ENCODE measurements around the gene SCPEP1. TPM values are rescaled to one million over a fixed set of nuclear protein-coding genes. Genes with fewer than 3 reads are reported as not detected.

SCPEP1 gene
- total and polyA plus RNA-seq, 2 donors from 2014 or later: 64.0 to 130 TPM

- Histone ChIP-seq H3K9ac (ENCODE audit: low read length in 3 of 3) (no peak overlapping the region), H3K9me3 (ENCODE audit: control insufficient read depth in 2 of 3, insufficient read depth in 1 of 3, low read length in 3 of 3) (peaks cover 0 to 3% (median 0%) of the 10 kb centered on the region in 3 donors), H3K27ac (ENCODE audit: low read depth in 2 of 2, low read length in 2 of 2) (peak overlapping the region; percentile 69 to 87), H3K36me3 (ENCODE audit: control insufficient read depth in 2 of 3, insufficient read depth in 3 of 3, low read length in 3 of 3) (no peaks in the 10 kb centered on the region), H3K27me3 (ENCODE audit: control insufficient read depth, insufficient read depth, low read length) (no peaks in the 10 kb centered on the region), H3K4me1 (ENCODE audit: control insufficient read depth in 2 of 3, insufficient read depth in 2 of 3, low read depth in 1 of 3, low read length in 3 of 3) (peaks cover 0 to 13% (median 10%) of the 10 kb centered on the region in 3 donors), H3K4me3 (ENCODE audit: low read length in 3 of 3) (no peak overlapping the region)
- DNase-seq (peak in 3 of 5 donors; percentile 25 to 80 (median 64)), FAIRE-seq (no peak)
- intact Hi-C loops (cut with DNase I): no loop called here
- no peak for TF ChIP-seq CTCF (IDR thresholded peaks at IDR 0.05; ENCODE audit: borderline replicate concordance, extremely low read depth, insufficient read depth)
Observed at GRCh38 chr17:57032343-57032742, 54.4 kb downstream of the SCPEP1 start.

- no peak for TF ChIP-seq CTCF (IDR thresholded peaks at IDR 0.05; ENCODE audit: borderline replicate concordance, extremely low read depth, insufficient read depth)
- intact Hi-C loops (cut with DNase I): no loop called here
- H3K4me3 ChIP-seq (ENCODE audit: low read length in 3 of 3): peak overlapping the region in 1 of 3 donors; percentile 7
- H3K9me3 ChIP-seq (ENCODE audit: control insufficient read depth in 2 of 3, insufficient read depth in 1 of 3, low read length in 3 of 3): no peaks in the 10 kb centered on the region
- DNase-seq (peak in 3 of 5 donors; percentile 42 to 89 (median 88)), FAIRE-seq (peak; percentile 39)
- peaks cover 0 to 13% (median 10%) of the 10 kb centered on the region in 3 donors for H3K4me1 ChIP-seq (ENCODE audit: control insufficient read depth in 2 of 3, insufficient read depth in 2 of 3, low read depth in 1 of 3, low read length in 3 of 3)
- H3K27me3 ChIP-seq (ENCODE audit: control insufficient read depth, insufficient read depth, low read length): no peaks in the 10 kb centered on the region
- H3K27ac ChIP-seq (ENCODE audit: low read depth in 2 of 2, low read length in 2 of 2): peak overlapping the region; percentile 45 to 69
- H3K9ac ChIP-seq (ENCODE audit: low read length in 3 of 3): no peak overlapping the region
- H3K36me3 ChIP-seq (ENCODE audit: control insufficient read depth in 2 of 3, insufficient read depth in 3 of 3, low read length in 3 of 3): no peaks in the 10 kb centered on the region
Observed at GRCh38 chr17:57033296-57033695, 55.4 kb downstream of the SCPEP1 start.

GRCh38 chr17:57034807-57035754 lies 57.1 kb downstream of the SCPEP1 start:
- Histone ChIP-seq H3K9ac (ENCODE audit: low read length in 3 of 3) (peak overlapping the region in 1 of 3 donors; percentile 46), H3K36me3 (ENCODE audit: control insufficient read depth in 2 of 3, insufficient read depth in 3 of 3, low read length in 3 of 3) (no peaks in the 10 kb centered on the region), H3K27me3 (ENCODE audit: control insufficient read depth, insufficient read depth, low read length) (no peaks in the 10 kb centered on the region), H3K27ac (ENCODE audit: low read depth in 2 of 2, low read length in 2 of 2) (peak overlapping the region; percentile 69 to 87), H3K4me1 (ENCODE audit: control insufficient read depth in 2 of 3, insufficient read depth in 2 of 3, low read depth in 1 of 3, low read length in 3 of 3) (peaks cover 0 to 13% (median 10%) of the 10 kb centered on the region in 3 donors), H3K4me3 (ENCODE audit: low read length in 3 of 3) (peak overlapping the region in 1 of 3 donors; percentile 21), H3K9me3 (ENCODE audit: control insufficient read depth in 2 of 3, insufficient read depth in 1 of 3, low read length in 3 of 3) (no peaks in the 10 kb centered on the region)
- intact Hi-C loops (cut with DNase I): no loop called here
- no peak for TF ChIP-seq CTCF (IDR thresholded peaks at IDR 0.05; ENCODE audit: borderline replicate concordance, extremely low read depth, insufficient read depth)
- DNase-seq: no peak
- FAIRE-seq: no peak
